Measurements from ENCODE around the gene RPL37A.
A peak's percentile ranks its signal among the peaks of the same experiment; 100 is the strongest.

The RPL37A gene

DNA sequence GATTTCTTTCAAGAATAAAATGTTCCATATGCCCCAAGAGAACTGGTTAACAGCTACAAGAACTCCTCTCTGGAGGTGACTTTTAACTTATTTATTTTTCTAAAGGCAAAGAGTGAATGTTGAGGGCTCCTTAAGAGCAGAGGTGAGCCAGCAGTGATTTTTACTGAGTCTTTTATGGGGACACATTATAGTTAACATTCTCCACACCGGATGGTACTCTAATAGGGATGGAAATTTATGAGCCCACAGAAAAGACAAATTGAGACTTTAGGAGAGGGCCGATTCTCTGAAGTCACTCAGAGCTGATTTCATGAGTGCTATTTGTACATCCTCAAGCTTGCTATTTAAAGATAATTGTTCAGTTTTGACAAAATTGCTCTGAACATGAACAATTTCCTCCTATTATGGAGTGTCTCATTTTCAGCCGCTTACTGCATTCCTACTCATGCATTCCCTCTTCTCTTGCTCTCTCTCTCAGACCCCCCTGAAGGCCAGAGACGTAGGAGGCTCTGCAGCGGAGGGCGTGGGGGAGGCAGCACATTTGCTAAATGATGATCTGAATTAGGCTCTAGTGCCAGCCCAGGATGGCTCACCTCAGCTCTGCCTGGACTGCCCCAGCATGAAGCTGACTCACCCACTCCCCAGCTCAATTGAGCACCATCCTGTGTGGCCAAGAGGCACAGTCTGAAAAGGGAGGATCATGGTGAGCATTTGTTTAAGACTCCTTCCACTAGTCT lies 5.9 kb upstream of the RPL37A start:
- Histone ChIP-seq H3K4me3 (ENCODE audit: low read length) (no peak overlapping the region), H3K36me3 (ENCODE audit: control insufficient read depth, insufficient read depth, low read length) (no peaks in the 10 kb centered on the region), H3K9ac (ENCODE audit: low read length) (no peak overlapping the region), H3K4me1 (ENCODE audit: control insufficient read depth, insufficient read depth, low read length) (peaks cover 2% of the 10 kb centered on the region), H3K27me3 (ENCODE audit: control insufficient read depth, insufficient read depth, low read length) (no peaks in the 10 kb centered on the region), H3K9me3 (ENCODE audit: control insufficient read depth, low read length) (no peaks in the 10 kb centered on the region)

DNA sequence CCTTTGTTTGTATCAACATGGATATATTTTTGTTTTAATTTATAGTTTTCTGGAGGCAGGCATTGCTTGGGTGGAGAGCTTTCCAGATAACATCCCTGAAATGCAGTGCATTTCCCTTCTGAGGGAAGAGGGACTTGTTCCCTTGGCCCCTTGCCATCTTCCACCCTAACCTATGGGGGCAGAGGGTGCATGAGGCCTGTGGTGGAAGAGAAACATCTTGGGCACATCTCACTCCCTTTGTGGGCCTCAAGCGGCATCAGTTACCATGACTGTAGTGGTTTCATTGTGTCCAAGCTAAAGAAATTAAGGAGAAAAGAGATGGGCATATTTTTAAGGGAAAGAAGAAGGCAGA lies 5.3 kb upstream of the RPL37A start:
- peaks cover 8% of the 10 kb centered on the region for H3K4me1 ChIP-seq (ENCODE audit: control insufficient read depth, insufficient read depth, low read length)
- no peak overlapping the region for H3K9ac ChIP-seq (ENCODE audit: low read length)
- H3K4me3 ChIP-seq (ENCODE audit: low read length), result no peak overlapping the region
- no peaks in the 10 kb centered on the region for H3K27me3 ChIP-seq (ENCODE audit: control insufficient read depth, insufficient read depth, low read length)
- no peaks in the 10 kb centered on the region for H3K9me3 ChIP-seq (ENCODE audit: control insufficient read depth, low read length)
- H3K36me3 ChIP-seq (ENCODE audit: control insufficient read depth, insufficient read depth, low read length), result no peaks in the 10 kb centered on the region

DNA sequence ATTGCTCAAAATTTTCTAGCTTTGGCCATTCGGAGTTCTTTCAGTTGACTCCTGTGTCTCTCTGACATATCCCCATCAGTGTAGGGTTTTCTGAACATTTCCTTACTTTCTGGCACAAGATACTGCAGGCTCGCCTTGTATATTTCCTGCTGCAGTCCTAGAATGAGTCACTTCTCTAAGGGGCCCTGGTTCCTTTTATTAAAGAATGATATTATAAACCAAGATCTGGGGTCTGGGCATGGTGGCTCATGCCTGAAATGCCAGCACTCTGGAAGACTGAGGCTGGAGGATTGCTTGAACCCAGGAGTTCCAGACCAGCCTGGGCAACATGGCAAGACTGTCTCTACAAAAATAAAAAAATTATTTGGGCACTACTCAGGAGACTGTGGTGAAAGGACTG lies 3.0 kb upstream of the RPL37A start:
- H3K36me3 ChIP-seq (ENCODE audit: control insufficient read depth, insufficient read depth, low read length), result no peaks in the 10 kb centered on the region
- no peak overlapping the region for H3K9ac ChIP-seq (ENCODE audit: low read length)
- H3K4me1 ChIP-seq (ENCODE audit: control insufficient read depth, insufficient read depth, low read length), result peaks cover 17% of the 10 kb centered on the region
- H3K9me3 ChIP-seq (ENCODE audit: control insufficient read depth, low read length), result no peaks in the 10 kb centered on the region
- H3K27me3 ChIP-seq (ENCODE audit: control insufficient read depth, insufficient read depth, low read length), result no peaks in the 10 kb centered on the region
- no peak overlapping the region for H3K4me3 ChIP-seq (ENCODE audit: low read length)

DNA sequence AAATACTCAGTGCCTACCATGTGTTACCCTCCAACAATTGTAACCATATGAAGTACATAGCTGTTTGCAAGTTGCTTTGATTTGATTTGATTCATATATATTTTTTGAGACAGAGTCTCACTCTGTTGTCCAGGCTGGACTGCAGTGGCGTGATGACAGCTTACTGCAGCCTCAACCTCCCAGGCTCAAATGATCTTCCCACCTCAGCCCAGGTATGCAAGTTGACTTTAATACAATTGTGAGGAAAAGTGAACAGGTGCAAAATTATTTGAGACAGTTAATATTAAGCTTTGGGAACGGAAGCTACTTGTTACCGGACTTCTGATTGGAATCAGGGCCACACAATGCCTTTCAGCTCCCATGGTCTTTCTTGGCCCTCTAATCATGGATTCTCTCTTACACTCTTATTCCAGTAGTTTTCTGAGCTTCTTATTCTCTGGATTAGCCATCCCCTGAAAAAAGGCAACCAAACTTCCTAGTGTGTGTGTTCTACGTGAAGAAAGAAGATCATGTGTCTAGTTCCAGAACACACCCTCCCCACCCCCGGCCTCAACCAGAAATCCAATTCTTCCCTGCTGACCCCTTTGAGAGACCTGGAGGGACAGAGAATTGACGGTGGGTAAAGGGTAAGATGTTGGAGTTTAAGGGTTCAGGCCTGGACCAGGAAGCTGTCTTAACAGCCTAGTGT lies 1.1 kb upstream of the RPL37A start:
- Histone ChIP-seq H3K4me3 (ENCODE audit: low read length) (peak overlapping the region; percentile 90), H3K4me1 (ENCODE audit: control insufficient read depth, insufficient read depth, low read length) (peaks cover 20% of the 10 kb centered on the region), H3K36me3 (ENCODE audit: control insufficient read depth, insufficient read depth, low read length) (no peaks in the 10 kb centered on the region), H3K9me3 (ENCODE audit: control insufficient read depth, low read length) (no peaks in the 10 kb centered on the region), H3K27me3 (ENCODE audit: control insufficient read depth, insufficient read depth, low read length) (no peaks in the 10 kb centered on the region), H3K9ac (ENCODE audit: low read length) (peak overlapping the region; percentile 97)

DNA sequence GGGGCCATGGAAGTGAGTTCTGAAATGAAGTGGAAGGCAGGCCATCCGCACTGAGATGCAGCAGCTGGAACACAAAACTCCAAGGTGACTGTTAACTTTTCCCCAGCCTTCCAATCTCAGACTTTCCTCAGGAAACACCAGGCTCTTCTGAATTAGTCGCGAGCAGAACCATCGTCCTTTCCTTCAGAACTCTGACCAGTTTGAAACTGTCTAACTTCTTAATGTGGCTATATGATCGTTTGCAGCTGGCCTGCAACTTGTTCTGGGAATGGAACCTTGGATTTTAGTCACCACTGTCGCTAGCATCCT lies 620 bp upstream of the RPL37A start:
- Histone ChIP-seq H3K27me3 (ENCODE audit: control insufficient read depth, insufficient read depth, low read length) (no peaks in the 10 kb centered on the region), H3K4me1 (ENCODE audit: control insufficient read depth, insufficient read depth, low read length) (peaks cover 20% of the 10 kb centered on the region), H3K36me3 (ENCODE audit: control insufficient read depth, insufficient read depth, low read length) (no peaks in the 10 kb centered on the region), H3K4me3 (ENCODE audit: low read length) (peak overlapping the region; percentile 90), H3K9ac (ENCODE audit: low read length) (peak overlapping the region; percentile 97), H3K9me3 (ENCODE audit: control insufficient read depth, low read length) (no peaks in the 10 kb centered on the region)

DNA sequence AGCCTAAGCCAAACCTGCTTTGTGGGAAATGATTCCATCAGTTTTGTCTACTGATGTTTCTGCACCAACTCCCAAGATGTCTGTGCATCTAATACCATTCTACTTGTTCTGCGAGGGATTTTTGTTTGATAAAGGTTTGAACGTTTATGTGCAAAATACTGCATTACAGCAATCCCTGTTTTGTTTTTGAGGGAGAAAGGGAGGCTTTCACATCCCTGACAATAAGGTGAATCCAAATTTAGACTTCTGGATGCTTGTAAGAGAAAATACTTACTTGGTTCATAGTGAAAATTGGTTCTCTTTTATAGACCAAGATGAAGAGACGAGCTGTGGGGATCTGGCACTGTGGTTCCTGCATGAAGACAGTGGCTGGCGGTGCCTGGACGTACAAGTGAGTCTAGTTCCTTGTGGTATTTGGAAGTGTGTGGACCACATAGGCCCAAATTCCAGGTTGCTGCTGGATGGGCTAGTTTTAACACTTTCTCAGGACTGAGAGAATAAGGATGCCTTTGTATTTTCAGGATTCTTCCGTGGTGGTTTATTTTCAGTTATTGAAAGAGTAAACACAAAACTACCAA lies 1.1 kb downstream of the RPL37A start:
- H3K9me3 ChIP-seq (ENCODE audit: control insufficient read depth, low read length), result no peaks in the 10 kb centered on the region
- H3K4me3 ChIP-seq (ENCODE audit: low read length), result peak overlapping the region; percentile 90
- H3K9ac ChIP-seq (ENCODE audit: low read length), result peak overlapping the region; percentile 97
- no peaks in the 10 kb centered on the region for H3K27me3 ChIP-seq (ENCODE audit: control insufficient read depth, insufficient read depth, low read length)
- H3K4me1 ChIP-seq (ENCODE audit: control insufficient read depth, insufficient read depth, low read length), result peaks cover 20% of the 10 kb centered on the region
- no peaks in the 10 kb centered on the region for H3K36me3 ChIP-seq (ENCODE audit: control insufficient read depth, insufficient read depth, low read length)

DNA sequence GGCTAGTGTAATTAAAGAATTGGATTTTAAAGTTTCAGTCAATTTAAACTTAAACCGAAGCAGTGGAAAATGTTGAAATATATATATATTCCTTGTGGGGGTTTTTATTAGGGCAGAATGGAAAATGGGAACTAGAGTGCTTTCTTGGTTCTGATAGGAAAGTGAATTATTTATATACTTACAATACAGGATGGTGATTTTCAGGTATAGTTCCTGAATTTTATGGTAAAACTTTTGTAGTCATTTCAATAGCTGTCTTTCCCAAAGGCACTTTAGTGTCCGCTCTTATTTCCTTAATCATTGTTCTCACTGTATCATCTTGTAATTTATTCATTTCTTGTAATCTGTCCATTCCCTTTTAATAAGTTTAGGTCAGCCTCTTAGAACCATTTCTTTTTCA lies 1.9 kb downstream of the RPL37A start:
- peaks cover 20% of the 10 kb centered on the region for H3K4me1 ChIP-seq (ENCODE audit: control insufficient read depth, insufficient read depth, low read length)
- peak overlapping the region; percentile 97 for H3K9ac ChIP-seq (ENCODE audit: low read length)
- H3K9me3 ChIP-seq (ENCODE audit: control insufficient read depth, low read length), result no peaks in the 10 kb centered on the region
- no peaks in the 10 kb centered on the region for H3K27me3 ChIP-seq (ENCODE audit: control insufficient read depth, insufficient read depth, low read length)
- no peak overlapping the region for H3K4me3 ChIP-seq (ENCODE audit: low read length)
- no peaks in the 10 kb centered on the region for H3K36me3 ChIP-seq (ENCODE audit: control insufficient read depth, insufficient read depth, low read length)

DNA sequence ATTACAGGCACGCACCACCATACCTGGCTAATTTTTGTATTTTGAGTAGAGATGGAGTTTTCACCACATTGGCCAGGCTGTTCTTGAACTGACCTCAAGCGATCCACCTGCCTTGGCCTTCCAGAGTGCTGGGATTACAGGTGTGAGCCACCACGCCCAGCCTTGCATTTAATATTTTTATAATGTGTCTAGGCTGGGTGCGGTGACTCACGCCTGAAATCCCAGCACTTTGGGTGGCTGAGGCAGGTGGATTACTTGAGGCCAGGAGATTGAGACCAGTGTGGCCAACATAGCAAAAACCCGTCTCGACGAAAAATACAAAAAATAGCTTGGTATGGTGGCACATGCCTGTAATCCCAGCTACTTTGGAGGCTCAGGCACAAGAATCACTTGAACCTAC lies 3.2 kb downstream of the RPL37A start:
- no peak overlapping the region for H3K9ac ChIP-seq (ENCODE audit: low read length)
- H3K4me3 ChIP-seq (ENCODE audit: low read length), result no peak overlapping the region
- H3K9me3 ChIP-seq (ENCODE audit: control insufficient read depth, low read length), result no peaks in the 10 kb centered on the region
- no peaks in the 10 kb centered on the region for H3K27me3 ChIP-seq (ENCODE audit: control insufficient read depth, insufficient read depth, low read length)
- no peaks in the 10 kb centered on the region for H3K36me3 ChIP-seq (ENCODE audit: control insufficient read depth, insufficient read depth, low read length)
- peaks cover 20% of the 10 kb centered on the region for H3K4me1 ChIP-seq (ENCODE audit: control insufficient read depth, insufficient read depth, low read length)

DNA sequence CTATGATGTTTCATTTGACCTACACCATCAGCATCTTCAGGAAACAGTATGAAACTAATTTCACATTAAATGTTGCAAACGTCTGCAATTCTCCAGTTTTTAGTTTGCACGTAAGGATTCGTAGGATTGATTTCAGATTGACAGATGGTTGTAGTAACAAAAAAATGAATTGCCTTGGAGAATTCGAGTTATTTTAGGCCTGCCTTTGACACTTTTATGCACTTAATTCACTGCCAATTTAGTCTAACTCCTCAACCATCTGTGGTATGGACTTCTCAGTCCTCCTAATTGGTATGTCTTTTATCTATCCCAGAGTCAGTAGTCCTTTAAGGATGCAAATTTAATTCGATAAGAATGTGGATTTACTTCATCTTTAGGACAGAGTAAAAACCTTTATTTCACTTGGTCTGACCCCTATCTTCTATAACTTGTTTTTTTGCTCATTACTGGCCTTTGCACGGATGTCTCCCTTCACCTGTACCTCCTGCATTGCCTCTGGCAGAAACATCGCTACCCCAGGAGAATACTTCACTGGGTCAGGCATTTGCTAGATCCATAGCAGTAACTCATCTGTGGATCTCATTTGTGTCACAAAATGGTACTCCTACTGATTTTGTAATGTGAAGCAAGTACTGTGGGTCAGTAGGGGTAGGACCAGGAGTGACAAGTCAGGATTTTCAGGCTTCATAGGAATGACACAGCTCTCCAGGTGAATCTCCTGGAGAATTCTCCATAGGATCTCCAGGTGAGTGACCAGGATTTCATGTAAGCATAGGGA lies 3.9 kb downstream of the RPL37A start:
- Histone ChIP-seq H3K4me1 (ENCODE audit: control insufficient read depth, insufficient read depth, low read length) (peaks cover 20% of the 10 kb centered on the region), H3K4me3 (ENCODE audit: low read length) (no peak overlapping the region), H3K27me3 (ENCODE audit: control insufficient read depth, insufficient read depth, low read length) (no peaks in the 10 kb centered on the region), H3K9ac (ENCODE audit: low read length) (no peak overlapping the region), H3K9me3 (ENCODE audit: control insufficient read depth, low read length) (no peaks in the 10 kb centered on the region), H3K36me3 (ENCODE audit: control insufficient read depth, insufficient read depth, low read length) (no peaks in the 10 kb centered on the region)

DNA sequence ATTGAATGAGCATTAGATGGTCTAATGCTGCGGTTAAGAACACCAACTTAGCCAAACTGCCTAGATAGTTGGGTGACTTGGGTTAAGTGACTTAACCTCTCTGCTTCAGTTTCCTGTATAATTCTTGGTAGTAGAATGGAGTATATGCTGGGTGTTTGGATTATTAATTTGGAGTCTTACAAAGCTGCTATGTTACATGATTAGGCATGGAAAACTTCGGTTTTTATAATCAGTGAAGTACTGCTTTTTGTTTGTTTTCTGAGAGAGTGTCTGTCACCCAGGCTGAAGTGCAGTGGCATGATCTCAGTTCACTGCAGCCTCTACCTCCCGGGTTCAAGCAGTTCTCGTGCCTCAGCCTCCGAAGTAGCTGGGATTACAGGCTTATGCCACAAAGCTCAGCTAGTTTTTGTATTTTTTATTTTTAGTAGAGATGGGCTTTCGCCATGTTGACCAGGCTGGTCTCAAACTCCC lies 4.5 kb downstream of the RPL37A start:
- H3K4me1 ChIP-seq (ENCODE audit: control insufficient read depth, insufficient read depth, low read length), result peaks cover 14% of the 10 kb centered on the region
- H3K9me3 ChIP-seq (ENCODE audit: control insufficient read depth, low read length), result no peaks in the 10 kb centered on the region
- no peaks in the 10 kb centered on the region for H3K27me3 ChIP-seq (ENCODE audit: control insufficient read depth, insufficient read depth, low read length)
- no peaks in the 10 kb centered on the region for H3K36me3 ChIP-seq (ENCODE audit: control insufficient read depth, insufficient read depth, low read length)
- H3K4me3 ChIP-seq (ENCODE audit: low read length), result no peak overlapping the region
- no peak overlapping the region for H3K9ac ChIP-seq (ENCODE audit: low read length)

DNA sequence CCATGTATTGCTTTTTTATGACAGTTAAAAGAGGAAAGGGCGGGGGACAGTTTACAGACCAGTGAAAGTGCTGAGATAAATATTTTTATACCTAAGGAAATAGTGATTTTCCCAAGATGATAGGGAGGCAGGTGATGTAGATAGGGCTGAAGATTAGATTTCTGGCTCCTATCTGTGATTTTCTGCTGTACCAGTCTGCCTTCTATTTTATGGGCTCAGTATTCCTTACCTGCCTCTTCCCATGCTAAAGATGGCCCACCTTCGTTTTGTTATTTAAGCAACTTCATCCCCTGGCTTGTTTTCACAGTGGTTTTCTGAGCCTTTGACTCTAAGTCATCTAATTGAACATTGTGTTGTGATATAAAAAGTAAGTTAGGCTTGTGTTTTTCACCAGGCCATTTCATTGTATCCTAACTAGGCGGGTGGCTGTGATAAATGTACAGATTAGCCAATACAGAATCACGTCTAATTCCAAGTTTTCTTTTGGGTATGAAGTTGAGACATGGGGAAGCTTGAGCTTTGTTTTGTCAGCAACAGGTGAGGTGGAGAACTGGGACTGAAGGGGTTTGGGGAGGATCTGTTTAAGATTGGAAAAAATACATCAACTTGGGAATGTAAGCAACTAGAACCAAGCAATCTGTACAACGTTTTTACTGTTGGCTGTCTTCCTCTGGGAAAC lies 5.2 kb downstream of the RPL37A start:
- Histone ChIP-seq H3K27me3 (ENCODE audit: control insufficient read depth, insufficient read depth, low read length) (no peaks in the 10 kb centered on the region), H3K36me3 (ENCODE audit: control insufficient read depth, insufficient read depth, low read length) (no peaks in the 10 kb centered on the region), H3K9me3 (ENCODE audit: control insufficient read depth, low read length) (no peaks in the 10 kb centered on the region), H3K4me1 (ENCODE audit: control insufficient read depth, insufficient read depth, low read length) (peaks cover 13% of the 10 kb centered on the region), H3K9ac (ENCODE audit: low read length) (no peak overlapping the region), H3K4me3 (ENCODE audit: low read length) (no peak overlapping the region)
